ES-I3 (cell line): ENCODE measurements around the gene ATP13A1.
"Not testable (repeated sequence)": the region's sequence is repeated elsewhere in the genome, so short reads cannot be mapped to it uniquely, and the experiment has no call there.

ENCODE experiments used
- H3K36me3 ChIP-seq: 2 replicates; pipeline ENCODE4 v1.6.1; 2013; ENCODE audit warnings: mild to moderate bottlenecking, low read length, control low read depth, moderate library complexity; ENCODE audit not compliant: insufficient read depth
- H3K4me1 ChIP-seq: 2 replicates; pipeline ENCODE4 v1.6.1; 2013; ENCODE audit warnings: mild to moderate bottlenecking, control low read depth, low read length; ENCODE audit not compliant: insufficient read depth
- H3K9ac ChIP-seq: 2 replicates; pipeline ENCODE4 v1.6.1; 2013; ENCODE audit warnings: low read depth, mild to moderate bottlenecking, low read length, moderate library complexity
- H3K9me3 ChIP-seq: 2 replicates; pipeline ENCODE4 v1.6.1; 2013; ENCODE audit warnings: mild to moderate bottlenecking, low read length, moderate library complexity; ENCODE audit not compliant: control insufficient read depth, insufficient read depth

The ATP13A1 gene

GRCh38 chr19:19606021-19606420 is 57.5 kb downstream of the ATP13A1 start:
- no peak overlapping the region for H3K9ac ChIP-seq
- peaks cover 20% of the 10 kb centered on the region for H3K4me1 ChIP-seq
- H3K36me3 ChIP-seq, result no peaks in the 10 kb centered on the region
- H3K9me3 ChIP-seq, result no peaks in the 10 kb centered on the region

- Histone ChIP-seq H3K36me3 (no peaks in the 10 kb centered on the region), H3K4me1 (peaks cover 20% of the 10 kb centered on the region), H3K9me3 (no peaks in the 10 kb centered on the region), H3K9ac (no peak overlapping the region)
Measured at GRCh38 chr19:19602713-19603324, 60.7 kb downstream of the ATP13A1 start.

GRCh38 chr19:19602136-19602712 is 61.3 kb downstream of the ATP13A1 start:
- Histone ChIP-seq H3K36me3 (no peaks in the 10 kb centered on the region), H3K4me1 (peaks cover 20% of the 10 kb centered on the region), H3K9ac (no peak overlapping the region), H3K9me3 (no peaks in the 10 kb centered on the region)

GRCh38 chr19:19600793-19601330 is 62.6 kb downstream of the ATP13A1 start:
- no peaks in the 10 kb centered on the region for H3K9me3 ChIP-seq
- peaks cover 15% of the 10 kb centered on the region; the same call in 1 of the 2 replicates for H3K4me1 ChIP-seq
- H3K36me3 ChIP-seq, result no peaks in the 10 kb centered on the region
- H3K9ac ChIP-seq, result no peak overlapping the region

GRCh38 chr19:19598728-19599451 is 64.6 kb downstream of the ATP13A1 start:
- H3K36me3 ChIP-seq, H3K9ac ChIP-seq, H3K9me3 ChIP-seq: not testable (repeated sequence)
- H3K4me1 ChIP-seq, result peaks cover 15% of the 10 kb centered on the region; the same call in 1 of the 2 replicates

- H3K9me3 ChIP-seq, result no peaks in the 10 kb centered on the region
- H3K36me3 ChIP-seq, result no peaks in the 10 kb centered on the region
- no peak overlapping the region for H3K9ac ChIP-seq
- H3K4me1 ChIP-seq, result peaks cover 12% of the 10 kb centered on the region; the same call in 1 of the 2 replicates
Measured at GRCh38 chr19:19597809-19598306, 65.6 kb downstream of the ATP13A1 start.
